ENCODE data around the gene DUSP22.

- TF ChIP-seq CTCF (conservative IDR thresholded peaks at IDR 0.05 in 1 of 2, IDR thresholded peaks at IDR 0.05 in 1 of 2; ENCODE audit: low read depth in 1 of 2, low read length in 2 of 2) = no peak
- TF ChIP-seq EZH2 (IDR thresholded peaks at IDR 0.05; ENCODE audit: low read length, missing control alignments) = no peak
These were observed 28.3 kb downstream of the DUSP22 start for GRCh38 chr6:320351-321157.
